ENCODE results near the gene KIAA1143.

The KIAA1143 gene

DNA sequence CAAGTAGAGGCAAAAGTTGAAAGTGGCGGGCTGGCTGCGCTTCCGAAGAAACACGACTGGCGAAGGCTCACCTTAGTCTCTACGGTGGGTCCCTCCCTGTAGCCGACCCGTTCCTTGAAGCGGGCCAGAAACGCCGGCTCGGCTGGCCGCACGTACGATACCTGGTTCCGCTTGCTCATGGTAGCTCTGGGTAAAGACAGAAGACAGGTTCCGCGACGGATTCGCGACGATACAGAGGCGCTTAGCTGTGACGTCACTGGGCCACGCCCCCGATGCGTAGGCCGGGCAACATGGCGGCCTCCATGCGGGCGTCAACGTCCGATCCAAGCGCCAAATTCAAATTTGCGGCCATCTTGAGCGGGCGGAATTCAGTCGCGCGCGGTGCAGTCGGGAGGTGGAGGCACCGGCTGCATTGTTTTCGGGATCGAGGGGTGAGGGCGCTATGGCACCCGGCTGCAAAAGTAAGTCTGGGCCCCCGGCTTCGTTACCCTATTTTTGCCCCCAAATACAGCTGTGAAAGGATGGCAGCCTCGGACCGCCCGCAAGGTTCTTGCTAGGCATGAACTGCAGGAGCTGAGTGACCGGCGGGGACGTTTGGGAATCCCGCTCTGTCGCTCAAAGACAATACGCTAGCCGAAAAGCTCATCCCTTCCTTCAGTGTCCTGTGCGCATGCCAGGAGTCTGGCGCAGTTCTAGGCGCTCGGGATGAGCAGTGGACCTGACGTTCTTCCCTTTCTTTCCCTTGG, at the start of gene KIAA1143, which contains the start of gene KIF15:
TSS of gene KIAA1143 (minus strand) at position 196 of the 746 bp plus-strand sequence. CDS start at position 179, 17 bp downstream.
TSS of gene KIF15 (plus strand) at position 371 of the 746 bp plus-strand sequence. CDS start at position 443, 72 bp downstream.
- DNase-seq, result peak; percentile 99

- no peak for DNase-seq
Measured at GRCh38 chr3:44805960-44806359, 44.5 kb upstream of the KIAA1143 start.

GRCh38 chr3:44803298-44803697, 41.9 kb upstream of the KIAA1143 start:
- no peak for DNase-seq

DNA sequence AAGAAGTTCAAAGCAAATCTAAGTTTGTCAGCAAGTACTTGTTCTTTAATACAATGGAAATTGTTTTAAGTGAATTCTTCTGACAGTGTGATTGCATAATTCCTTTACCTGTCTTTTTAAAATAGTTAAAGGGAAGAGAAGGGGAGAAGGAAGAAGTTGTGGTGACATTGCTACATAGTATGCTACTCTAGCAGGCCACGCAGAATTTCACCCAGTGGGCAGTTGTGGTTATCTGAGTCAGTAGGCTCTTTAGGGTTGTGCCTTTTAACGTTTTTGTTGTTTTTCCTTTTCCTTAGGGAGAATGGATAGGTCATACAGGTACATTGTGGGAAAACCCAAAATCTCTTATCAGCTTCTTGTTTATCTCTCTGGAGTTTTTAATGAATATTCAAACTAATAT, 40.6 kb upstream of the KIAA1143 start:
- DNase-seq, result no peak

GRCh38 chr3:44795197-44795596, 33.8 kb upstream of the KIAA1143 start:
- DNase-seq, result no peak

GRCh38 chr3:44782891-44783290, 21.5 kb upstream of the KIAA1143 start:
- no peak for DNase-seq

- DNase-seq, result no peak
Measured at GRCh38 chr3:44772099-44772442, 10.7 kb upstream of the KIAA1143 start.

DNA sequence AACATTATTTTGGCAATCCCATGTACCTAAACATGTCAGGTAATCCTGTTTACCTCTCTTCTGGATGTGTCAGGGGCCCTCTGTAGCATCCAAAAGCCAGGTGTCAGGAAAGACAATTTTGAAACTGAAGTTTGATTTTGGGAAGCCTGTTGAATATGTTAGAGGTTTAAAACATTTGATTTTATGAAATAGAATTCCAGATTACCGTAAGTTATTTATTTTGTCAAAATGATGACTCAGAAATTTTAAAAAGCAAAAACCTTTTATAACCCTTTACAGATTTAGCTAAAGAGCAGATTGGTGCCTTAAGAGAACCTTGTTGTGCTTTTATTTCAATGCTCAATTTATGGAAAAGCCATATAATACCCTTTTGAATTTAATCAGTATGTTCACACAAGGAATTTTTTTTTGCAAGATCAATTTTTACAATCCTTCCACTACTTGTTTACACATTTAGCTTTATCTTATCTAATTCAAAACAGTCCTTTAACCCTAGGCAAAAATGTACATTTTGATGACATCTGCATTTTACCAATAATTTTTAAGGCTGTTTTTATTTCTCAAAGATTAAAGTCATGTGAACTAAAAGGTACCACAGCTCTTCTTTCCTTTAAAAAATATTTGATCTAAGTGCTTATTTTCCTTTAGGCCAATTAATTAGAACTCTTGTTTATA, 10.1 kb upstream of the KIAA1143 start:
- no peak for DNase-seq

GRCh38 chr3:44764248-44764647, 2.8 kb upstream of the KIAA1143 start:
- DNase-seq, result no peak

DNA sequence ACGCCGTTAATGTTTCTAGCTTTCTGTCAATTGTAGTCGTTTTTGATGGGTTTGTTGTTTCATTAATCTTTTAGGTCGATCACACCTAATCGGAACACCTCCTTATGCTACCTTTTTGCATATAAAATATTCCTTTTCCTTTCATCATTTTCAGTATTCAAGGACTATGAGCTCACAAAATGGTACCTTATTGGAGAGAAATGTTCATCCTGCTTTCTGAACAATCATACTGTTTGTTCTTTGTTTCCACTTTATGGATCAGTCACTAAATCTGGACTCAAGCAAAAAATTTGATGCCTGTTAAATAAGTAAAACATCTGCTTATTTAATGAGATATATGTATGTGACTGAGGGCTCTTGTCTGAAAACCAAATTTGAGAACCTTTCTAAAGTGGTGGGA, 1.3 kb upstream of the KIAA1143 start:
- peak; percentile 3 for DNase-seq

- DNase-seq, result no peak
Measured at GRCh38 chr3:44762170-44762677, 805 bp upstream of the KIAA1143 start.

DNA sequence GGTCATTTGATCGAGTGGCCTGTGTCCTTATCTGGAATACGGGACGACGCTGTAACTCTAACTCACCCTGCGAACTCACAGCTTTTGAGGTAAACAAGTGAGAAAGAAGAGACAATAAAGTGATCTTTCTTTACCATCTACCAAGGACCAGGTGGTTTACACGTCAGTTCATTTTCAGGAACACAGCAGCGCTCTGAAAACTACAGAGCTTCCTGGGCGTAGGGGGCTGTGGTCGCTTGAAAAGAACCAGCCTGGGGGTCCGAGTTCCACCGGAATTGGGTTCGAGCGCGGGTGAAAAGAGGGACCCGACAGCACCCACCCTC, 357 bp downstream of the KIAA1143 start:
- DNase-seq, result no peak

DNA sequence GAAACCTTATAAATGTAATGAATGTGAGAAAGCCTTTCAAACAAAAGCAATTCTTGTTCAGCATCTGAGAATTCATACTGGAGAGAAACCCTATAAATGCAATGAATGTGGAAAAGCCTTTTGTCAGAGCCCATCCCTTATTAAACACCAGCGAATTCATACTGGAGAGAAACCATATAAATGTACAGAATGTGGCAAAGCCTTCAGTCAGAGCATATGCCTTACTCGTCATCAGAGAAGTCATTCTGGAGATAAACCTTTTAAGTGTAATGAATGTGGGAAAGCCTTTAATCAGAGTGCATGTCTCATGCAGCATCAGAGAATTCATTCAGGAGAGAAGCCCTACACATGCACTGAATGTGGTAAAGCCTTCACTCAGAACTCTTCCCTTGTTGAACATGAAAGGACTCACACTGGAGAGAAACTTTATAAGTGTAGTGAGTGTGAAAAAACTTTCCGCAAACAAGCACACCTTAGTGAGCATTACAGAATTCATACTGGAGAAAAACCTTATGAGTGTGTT, 26.7 kb downstream of the KIAA1143 start:
- no peak for DNase-seq

DNA sequence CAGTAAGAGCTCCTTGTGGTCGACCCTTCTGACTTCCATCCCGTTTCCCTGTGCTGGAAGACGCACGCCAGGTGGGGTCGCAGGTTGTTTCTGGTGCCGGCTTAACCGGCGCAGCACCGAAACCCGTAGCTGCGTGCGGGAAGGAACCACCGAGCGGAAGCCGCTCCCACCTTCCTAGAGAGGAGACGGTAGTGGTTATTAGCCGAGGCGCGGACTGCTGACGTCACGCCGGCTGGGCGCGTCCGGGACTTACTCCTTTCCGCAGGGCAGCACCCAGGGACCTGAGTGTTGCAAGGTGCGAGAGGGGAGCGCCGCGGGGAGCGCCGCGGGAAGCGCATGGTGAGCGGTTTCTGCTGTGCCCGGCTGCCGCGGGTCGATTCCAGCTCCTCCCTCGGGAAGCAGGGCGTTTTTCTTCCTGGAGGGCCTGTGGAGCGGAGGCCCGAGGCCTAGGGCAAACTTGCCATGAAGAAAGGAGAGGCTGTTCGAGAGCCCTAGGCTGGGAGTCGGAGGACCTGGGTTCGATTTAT, 32.0 kb downstream of the KIAA1143 start, which contains the start of gene ZNF501:
TSS of gene ZNF501 (plus strand) at position 252 of the 527 bp plus-strand sequence. CDS start 4,787 bp downstream, outside the sequence.
- peak; percentile 97 for DNase-seq

- DNase-seq, result no peak
Measured at GRCh38 chr3:44722103-44722401, 39.4 kb downstream of the KIAA1143 start.

- DNase-seq, result peak; percentile 16
Measured at GRCh38 chr3:44721231-44722102, 40.0 kb downstream of the KIAA1143 start.

- peak; percentile 96 for DNase-seq
Measured at GRCh38 chr3:44712455-44713075, 48.9 kb downstream of the KIAA1143 start, which contains the start of gene ZNF502. TSS of gene ZNF502 (plus strand) at chr3:44712660. CDS start at chr3:44720262, 7,602 bp downstream.
